Tibial artery (tissue), 4 donors: ENCODE measurements around the gene C4orf36.

ENCODE experiments used
- DNase-seq, 2 donors: peaks; one replicate each; pipeline ENCODE4 v3.0.0-alpha.2; 2019
- H3K27ac ChIP-seq, 2 donors: fragments of 200-600 bp; sonication (generic) in 1 of 2; 1 replicate in 1 of 2; 2 replicates in 1 of 2; pipeline ENCODE4 v1.5.1; 2018 to 2019; ENCODE audit warnings: mild to moderate bottlenecking in 1 of 2
- H3K27me3 ChIP-seq, 2 donors: fragments of 200-600 bp; sonication (generic) in 1 of 2; one replicate each; pipeline versions ENCODE4 v1.5.1 to v1.6.0; 2016 to 2019
- H3K36me3 ChIP-seq, 3 donors: fragments of 200-600 bp; sonication (generic) in 2 of 3; one replicate each; pipeline ENCODE4 v1.5.1; 2016 to 2019; ENCODE audit warnings: mild to moderate bottlenecking in 2 of 3
- H3K4me1 ChIP-seq, 4 donors: fragments of 200-600 bp; sonication (generic) in 2 of 4; 1 replicate in 3 of 4; 2 replicates in 1 of 4; pipeline ENCODE4 v1.5.1; 2016 to 2019
- H3K4me3 ChIP-seq, 2 donors: fragments of 200-600 bp; sonication (generic) in 1 of 2; 1 replicate in 1 of 2; 2 replicates in 1 of 2; pipeline ENCODE4 v1.5.1; 2018 to 2019; ENCODE audit warnings: mild to moderate bottlenecking in 2 of 2
- H3K9me3 ChIP-seq, 3 donors: fragments of 200-600 bp; sonication (generic) in 1 of 3; one replicate each; pipeline ENCODE4 v1.5.1; 2016 to 2019
- CTCF ChIP-seq, 2 experiments: fragments of 200-600 bp in 1 of 2; fragments of 450-650 bp in 1 of 2; IDR thresholded peaks; one replicate each; pipeline ENCODE4 v1.5.1; 2017 to 2019; ENCODE audit warnings: antibody characterized with exemption in 2 of 2, mild to moderate bottlenecking in 1 of 2, moderate library complexity in 1 of 2
- intact Hi-C: fragments of 100-400 bp; cut with DNase I; formaldehyde crosslinking; loops from one replicate; pipeline ENCODE4 v1.15.0; 2023; ENCODE audit warnings: low total_unique reads

The C4orf36 gene

GRCh38 chr4:86891762-86892635, at the start of gene C4orf36:
Gene C4orf36 (minus strand): TSS chr4:86892422. CDS start chr4:86891520, 902 bp downstream.
- no peak for TF ChIP-seq CTCF (IDR thresholded peaks at IDR 0.05)
- Histone ChIP-seq H3K36me3 (no peaks in the 10 kb centered on the region), H3K4me3 (peak within 1 kb of the TSS; percentile 55 to 63), H3K4me1 (peaks cover 0 to 17% (median 3%) of the 10 kb centered on the region in 4 donors), H3K9me3 (no peaks in the 10 kb centered on the region), H3K27ac (peak within 1 kb of the TSS; percentile 43 to 47), H3K27me3 (no peaks in the 10 kb centered on the region)
- intact Hi-C loops, result loop anchor here (2.0 kb wide), 1 partner anchor 395 kb away; no protein-coding TSS in a partner anchor
- peak; percentile 37 to 72 for DNase-seq

GRCh38 chr4:86940920-86941460, 48.8 kb upstream of the C4orf36 start:
- intact Hi-C loops, result no loop called here
- no peak for TF ChIP-seq CTCF (IDR thresholded peaks at IDR 0.05)
- H3K9me3 ChIP-seq, result no peaks in the 10 kb centered on the region
- no peaks in the 10 kb centered on the region for H3K27me3 ChIP-seq
- H3K4me1 ChIP-seq, result peaks cover 0 to 74% (median 37%) of the 10 kb centered on the region in 4 donors
- DNase-seq, result no peak
- no peak overlapping the region for H3K4me3 ChIP-seq
- no peaks in the 10 kb centered on the region for H3K36me3 ChIP-seq
- peak overlapping the region; percentile 58 to 62 for H3K27ac ChIP-seq

- TF ChIP-seq CTCF (IDR thresholded peaks at IDR 0.05), result no peak
- intact Hi-C loops, result loop anchor here (5.0 kb wide), 1 partner anchor 67 kb away; no protein-coding TSS in a partner anchor
- Histone ChIP-seq H3K4me3 (no peak overlapping the region), H3K27me3 (no peaks in the 10 kb centered on the region), H3K4me1 (peaks cover 0 to 68% (median 34%) of the 10 kb centered on the region in 4 donors), H3K27ac (peak overlapping the region; percentile 58 to 62), H3K9me3 (no peaks in the 10 kb centered on the region), H3K36me3 (no peaks in the 10 kb centered on the region)
- no peak for DNase-seq
Measured at GRCh38 chr4:86939729-86940575, 47.7 kb upstream of the C4orf36 start.

- no peak overlapping the region for H3K4me3 ChIP-seq
Measured at GRCh38 chr4:86938771-86939520, 46.7 kb upstream of the C4orf36 start.

More at GRCh38 chr4:86938771-86939520, 46.7 kb upstream of the C4orf36 start:
- Histone ChIP-seq H3K9me3 (no peaks in the 10 kb centered on the region), H3K27me3 (no peaks in the 10 kb centered on the region), H3K4me1 (peaks cover 0 to 67% (median 32%) of the 10 kb centered on the region in 4 donors), H3K36me3 (no peaks in the 10 kb centered on the region), H3K27ac (peak overlapping the region; percentile 58 to 62)
- no peak for TF ChIP-seq CTCF (IDR thresholded peaks at IDR 0.05)
- intact Hi-C loops, result loop anchor here (5.0 kb wide), 1 partner anchor 68 kb away; no protein-coding TSS in a partner anchor
- DNase-seq, result no peak
